Anterior cingulate cortex (tissue), 58 donors: ENCODE results near the gene GRM8.

Source experiments
- DNase-seq, 58 donors: peaks; one replicate each; lab custom pipeline; 2025; lab: John Stamatoyannopoulos, UW

GRM8 gene

DNA sequence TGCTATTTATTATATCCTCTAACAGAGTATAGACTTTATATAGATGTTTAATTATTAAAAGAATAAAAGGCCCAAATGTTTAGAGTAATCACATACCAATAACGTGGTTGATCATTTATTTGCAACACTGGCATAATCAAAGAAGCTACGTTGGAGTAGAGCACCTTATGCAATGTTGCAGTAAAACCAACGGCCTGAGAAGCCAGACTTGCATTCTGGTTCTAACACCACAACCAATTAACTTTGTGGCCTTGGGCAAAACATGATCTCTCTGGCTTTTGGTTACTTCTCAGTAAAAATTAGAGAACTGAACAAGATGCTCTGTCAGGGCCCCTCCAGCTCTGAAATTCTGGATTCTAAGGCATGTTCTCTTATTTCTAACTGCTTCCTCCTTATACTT, 476.2 kb downstream of the GRM8 start:
- DNase-seq, result no peak

DNA sequence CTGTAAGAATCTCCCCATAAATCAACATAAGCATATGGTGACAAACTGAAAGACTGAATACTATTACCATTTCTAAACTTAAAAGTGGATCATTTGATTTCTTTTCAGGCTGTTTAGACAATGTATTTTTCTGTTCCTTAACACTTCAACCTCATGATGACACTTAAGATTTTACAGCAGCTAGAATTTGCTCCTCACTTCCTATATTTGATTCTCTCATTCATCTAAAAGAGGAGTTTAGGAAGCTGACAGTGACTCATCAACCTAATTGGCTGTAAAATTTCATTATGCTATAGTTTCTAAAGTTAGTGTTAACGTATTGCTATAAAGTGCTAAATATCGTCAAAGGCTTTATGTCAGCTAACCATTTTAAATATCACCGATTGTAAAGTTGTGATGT, 478.7 kb downstream of the GRM8 start:
- no peak for DNase-seq

GRCh38 chr7:126768836-126769235, 483.9 kb downstream of the GRM8 start:
- DNase-seq, result no peak

GRCh38 chr7:126760914-126761577, 491.7 kb downstream of the GRM8 start:
- no peak for DNase-seq

DNA sequence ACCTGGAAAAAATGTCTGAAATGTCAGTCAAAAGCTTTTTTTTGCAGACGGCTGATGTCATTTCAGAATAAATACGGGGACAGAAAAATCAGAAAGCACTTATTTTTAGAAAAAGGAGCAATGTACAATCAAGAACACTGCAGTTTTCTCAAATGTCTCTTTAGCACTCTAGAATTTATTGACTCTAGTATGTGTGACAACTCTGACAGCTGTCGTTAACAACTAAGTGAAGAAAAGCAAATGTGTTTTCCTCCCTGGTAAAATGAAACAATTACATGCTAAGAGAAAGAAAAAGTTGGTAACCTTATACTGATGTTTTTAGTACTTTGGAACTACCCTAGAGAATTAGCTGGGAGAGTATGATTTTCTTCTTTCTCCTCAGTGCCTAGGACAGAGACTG, 497.4 kb downstream of the GRM8 start:
- no peak for DNase-seq

DNA sequence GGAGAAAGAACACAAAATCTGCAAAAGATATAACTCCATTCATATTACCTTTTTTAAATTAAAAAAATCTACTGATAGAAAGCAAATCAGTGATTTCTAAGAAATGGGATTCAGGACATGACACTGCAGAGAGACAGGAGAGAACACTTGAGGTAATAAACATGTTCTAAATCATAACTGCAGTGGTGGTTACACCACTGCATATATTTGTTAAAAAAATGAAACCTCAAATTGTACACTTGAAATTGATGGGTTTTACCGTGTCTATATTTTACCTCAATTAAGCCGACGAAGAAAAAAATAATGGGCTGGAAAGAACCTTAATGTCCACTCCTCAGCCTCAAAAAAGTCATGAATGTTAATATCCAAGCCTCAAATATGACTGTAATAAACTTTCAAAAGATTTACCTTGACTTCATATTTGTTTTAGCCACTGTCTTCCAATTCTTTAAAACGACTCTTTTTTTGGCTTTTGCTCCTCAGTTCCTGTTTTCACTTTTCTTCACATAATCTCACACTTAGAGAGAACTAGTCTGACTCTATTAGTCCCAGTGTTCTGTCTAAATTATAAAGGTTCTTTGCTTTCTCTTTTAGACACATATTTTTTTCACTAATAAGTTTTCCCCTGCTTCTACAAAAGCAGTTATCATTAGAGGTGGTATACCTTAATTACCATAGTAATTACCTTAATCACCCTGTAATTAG, 502.4 kb downstream of the GRM8 start:
- DNase-seq, result no peak

DNA sequence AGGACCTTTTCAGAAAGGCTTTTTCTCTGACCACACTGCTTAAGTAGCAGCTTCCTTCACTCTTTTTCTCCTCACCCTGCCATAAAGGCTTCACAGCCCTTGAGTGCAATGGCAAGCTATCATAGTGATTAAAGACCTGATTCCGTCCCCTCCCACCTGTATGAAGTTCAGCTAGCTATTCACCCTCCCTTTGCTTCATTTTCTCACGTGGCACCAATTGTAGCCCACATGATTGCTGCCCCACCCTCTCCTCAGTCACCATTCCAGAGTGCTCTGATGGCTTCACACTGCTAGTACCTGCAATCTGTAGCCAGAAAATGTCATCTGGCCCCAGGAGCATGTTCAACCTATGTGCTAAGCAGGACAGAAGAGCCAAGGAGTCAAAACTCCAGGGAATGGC, 523.8 kb downstream of the GRM8 start:
- DNase-seq, result no peak

DNA sequence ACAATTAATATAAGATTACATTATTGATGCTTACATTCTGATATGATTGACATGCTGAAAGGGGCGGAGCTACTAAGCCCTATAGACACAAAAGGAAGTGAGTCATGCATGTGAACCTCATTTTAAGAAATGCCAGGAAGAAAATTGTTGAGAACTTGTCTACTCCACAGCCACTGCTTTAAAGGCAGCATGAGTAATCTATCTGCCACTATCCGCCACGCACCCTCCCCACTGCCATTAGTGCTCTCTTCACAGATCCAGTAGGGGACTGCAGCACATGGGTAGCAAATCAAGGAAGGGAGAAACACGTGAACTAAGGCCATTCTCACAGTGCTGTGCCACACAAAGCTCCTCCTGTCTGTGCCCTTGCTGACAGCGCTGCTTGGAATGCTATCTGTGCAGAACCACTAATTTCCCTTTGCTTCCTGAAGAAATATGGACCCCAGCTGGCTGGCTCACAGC, 524.8 kb downstream of the GRM8 start:
- no peak for DNase-seq

DNA sequence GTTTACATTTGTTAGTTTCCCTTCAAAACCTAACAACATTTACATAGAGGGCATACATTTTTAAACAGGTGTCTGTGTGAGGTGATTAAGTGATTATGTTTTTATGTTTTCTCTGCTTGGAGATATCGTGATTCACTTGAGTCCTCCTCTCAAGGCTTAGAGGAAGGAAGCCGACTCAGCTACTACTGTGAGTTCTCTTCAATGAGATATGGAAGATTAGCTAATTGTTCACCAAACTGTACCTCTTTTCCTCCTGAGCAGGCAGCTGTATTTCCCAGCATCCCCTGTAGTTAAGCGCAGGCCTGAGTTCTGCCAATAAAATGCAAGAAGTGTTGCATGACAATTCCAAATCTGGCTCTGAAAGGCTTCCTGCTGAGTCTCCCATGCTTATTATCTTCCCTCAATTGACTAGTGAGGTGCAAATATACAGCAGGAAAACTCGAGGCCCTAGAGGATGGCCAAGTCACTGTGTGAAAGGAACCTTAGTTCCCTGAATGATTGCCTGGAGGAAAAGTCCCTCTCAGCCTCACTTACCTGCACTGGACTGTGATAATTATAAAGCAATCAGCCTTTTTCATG, 528.7 kb downstream of the GRM8 start:
- DNase-seq, result no peak

DNA sequence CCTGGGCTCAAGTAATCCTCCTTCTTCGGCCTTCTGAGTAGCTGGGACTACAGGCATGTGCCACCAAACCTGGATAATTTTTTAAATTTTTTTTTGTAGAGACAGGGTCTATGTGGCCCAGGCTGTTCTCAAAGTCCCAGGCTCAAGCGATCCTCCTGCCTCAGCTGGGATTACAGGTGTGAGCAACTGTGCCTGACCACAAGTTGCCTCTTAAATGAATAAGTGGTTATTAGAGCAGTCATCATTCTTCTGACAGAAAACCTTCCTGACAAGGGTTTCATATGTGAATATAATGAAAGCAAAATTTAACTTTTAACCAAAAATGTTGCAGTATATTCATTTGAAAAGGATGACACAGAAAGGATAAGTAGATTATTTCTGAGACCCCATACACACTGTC, 532.5 kb downstream of the GRM8 start:
- DNase-seq, result no peak

- DNase-seq, result no peak
Observed at GRCh38 chr7:126718419-126718818, 534.3 kb downstream of the GRM8 start.

DNA sequence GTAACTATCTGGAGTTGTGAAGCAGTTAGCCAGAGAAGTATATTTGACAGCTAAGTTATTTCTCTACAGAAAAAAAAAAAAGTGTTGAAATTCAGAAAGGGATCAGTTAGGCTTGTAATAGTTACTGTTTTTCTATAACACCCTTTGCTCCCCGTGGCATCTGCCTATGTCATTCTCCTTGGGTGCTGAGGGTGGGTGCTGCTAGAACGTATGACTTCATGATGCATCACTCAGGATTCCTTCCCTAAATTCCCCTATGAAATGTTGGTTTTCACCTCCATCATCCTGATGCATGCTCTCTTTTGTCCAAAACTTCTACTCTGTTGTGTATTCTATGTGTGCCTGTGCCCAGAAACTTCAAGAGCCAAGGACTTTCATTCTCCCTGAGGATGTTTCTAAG, 536.4 kb downstream of the GRM8 start:
- DNase-seq, result no peak

GRCh38 chr7:126715076-126715475, 537.7 kb downstream of the GRM8 start:
- DNase-seq, result no peak

DNA sequence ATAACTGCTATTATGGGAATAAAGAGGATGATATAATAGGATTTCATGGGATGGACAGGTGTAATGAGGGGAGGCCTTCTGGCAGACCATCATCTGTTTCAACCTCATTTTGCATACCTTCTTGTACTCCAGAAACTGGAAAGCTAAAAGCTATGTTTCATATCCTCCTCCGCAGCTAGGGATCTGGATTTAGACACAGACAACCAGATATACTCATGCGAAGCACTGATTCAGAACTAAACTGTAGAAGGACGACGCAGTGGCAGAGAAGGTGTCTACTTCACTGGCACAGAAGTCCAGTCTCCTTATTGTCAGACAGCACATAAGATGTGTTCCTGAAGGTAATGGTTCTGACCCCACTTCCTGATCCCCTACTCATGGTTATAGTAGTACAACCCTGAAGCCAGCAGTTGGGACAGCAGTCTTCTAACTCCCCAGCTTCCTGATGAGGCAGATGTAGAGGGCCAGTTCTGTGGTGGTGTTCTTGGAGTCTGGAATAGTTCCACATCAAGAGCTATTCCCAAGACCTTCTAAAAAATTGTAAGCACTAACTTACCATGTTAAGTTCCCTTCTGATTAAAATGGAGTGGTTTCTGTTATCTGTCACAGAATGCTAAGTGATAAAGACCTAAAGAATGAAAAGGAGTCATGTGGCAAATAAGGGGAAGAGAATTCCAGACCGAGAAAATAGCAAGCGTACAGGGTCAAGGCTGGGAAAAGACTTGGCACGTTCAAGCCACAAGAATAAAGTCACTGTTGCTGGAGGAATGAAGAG, 550.3 kb downstream of the GRM8 start:
- peak in 3 of 58 donors; percentile 5 to 8 (median 6) for DNase-seq

GRCh38 chr7:126700807-126701604, 551.7 kb downstream of the GRM8 start:
- DNase-seq, result peak in 8 of 58 donors; percentile 6 to 40 (median 20)

GRCh38 chr7:126699707-126700106, 553.0 kb downstream of the GRM8 start:
- DNase-seq, result no peak

DNA sequence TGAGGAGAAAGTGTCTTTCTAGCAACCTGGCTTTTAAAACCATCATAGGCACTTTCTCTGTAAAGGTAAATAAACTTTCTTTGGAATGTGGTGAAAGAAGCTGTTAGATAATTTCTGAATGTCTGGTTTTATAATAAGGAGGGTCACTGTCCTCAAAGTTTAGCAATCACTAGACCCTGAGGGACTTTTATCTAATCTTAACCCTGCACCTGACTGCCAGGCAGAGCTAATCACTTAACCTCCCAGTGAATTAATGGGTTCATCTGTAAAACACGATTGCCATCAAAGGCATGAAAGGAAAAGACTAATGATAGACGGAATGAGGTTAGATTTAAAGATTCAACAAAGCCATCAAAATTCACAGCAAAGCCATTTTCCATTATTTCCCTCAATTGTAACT, 553.8 kb downstream of the GRM8 start:
- DNase-seq, result no peak

GRCh38 chr7:126698446-126698845, 554.3 kb downstream of the GRM8 start:
- no peak for DNase-seq

GRCh38 chr7:126696256-126697038, 556.3 kb downstream of the GRM8 start:
- no peak for DNase-seq
